Thyroid gland (tissue), 4 donors: ENCODE data around the gene NALCN. TPM values are rescaled to one million over a fixed set of nuclear protein-coding genes. Genes with fewer than 3 reads are reported as not detected.

ENCODE experiments used
- DNase-seq, 2 donors: peaks; one replicate each; pipeline ENCODE4 v3.0.0-alpha.2; 2019
- H3K27ac ChIP-seq, 3 donors: fragments of 200-600 bp; sonication (generic); 1 replicate in 2 of 3; 2 replicates in 1 of 3; pipeline ENCODE4 v1.5.1; 2016 to 2019; ENCODE audit warnings: mild to moderate bottlenecking in 1 of 3, moderate library complexity in 1 of 3
- H3K27me3 ChIP-seq: fragments of 200-600 bp; sonication (generic); one replicate; pipeline ENCODE4 v1.5.1; 2019
- H3K36me3 ChIP-seq, 2 donors: fragments of 200-600 bp; sonication (generic); one replicate each; pipeline ENCODE4 v1.5.1; 2016 to 2019
- H3K4me1 ChIP-seq, 2 donors: fragments of 200-600 bp; sonication (generic); one replicate each; pipeline ENCODE4 v1.5.1; 2017 to 2019
- H3K4me3 ChIP-seq, 3 donors: fragments of 200-600 bp; sonication (generic); replicated peaks in 1 of 3; 1 replicate in 2 of 3; 2 replicates in 1 of 3; pipeline ENCODE4 v1.5.1; 2016; ENCODE audit warnings: mild to moderate bottlenecking in 1 of 3
- H3K9me3 ChIP-seq: fragments of 200-600 bp; sonication (generic); one replicate; pipeline ENCODE4 v1.5.1; 2017
- POLR2A ChIP-seq, 2 donors: fragments of 450-650 bp; IDR thresholded peaks; one replicate each; pipeline ENCODE4 v1.6.1; 2017; ENCODE audit warnings: antibody characterized with exemption in 2 of 2, mild to moderate bottlenecking in 2 of 2, moderate library complexity in 1 of 2
- WGBS, 2 donors: methylation state at CpG; one replicate each; pipeline ENCODE4 v1.1.5; 2017; 5-methylcytosine and 5-hydroxymethylcytosine counted together
- intact Hi-C: fragments of 100-400 bp; cut with DNase I; formaldehyde crosslinking; loops from one replicate; pipeline ENCODE4 v1.15.1; 2023
- total RNA-seq, 4 donors: library from RNA; depleted of rRNA; stranded (reverse); fragments of >200 nt; gene quantifications; one replicate each; pipeline ENCODE4 v1.2.3, GENCODE V29; 2016
- TF ChIP-seq, protein P1 (sequence below), 6 experiments: fragments of 200-600 bp in 3 of 6; fragments of 450-650 bp in 3 of 6; sonication (generic) in 3 of 6; IDR thresholded peaks; one replicate each; pipeline ENCODE4 v1.5.1; 2016 to 2019; ENCODE audit warnings: antibody characterized with exemption in 6 of 6, mild to moderate bottlenecking in 2 of 6, inconsistent platforms in 1 of 6, moderate library complexity in 1 of 6

Gene NALCN
- total RNA-seq, 4 donors from 2014 or later, result 2.3 to 6.4 (median 4.4) TPM

DNA sequence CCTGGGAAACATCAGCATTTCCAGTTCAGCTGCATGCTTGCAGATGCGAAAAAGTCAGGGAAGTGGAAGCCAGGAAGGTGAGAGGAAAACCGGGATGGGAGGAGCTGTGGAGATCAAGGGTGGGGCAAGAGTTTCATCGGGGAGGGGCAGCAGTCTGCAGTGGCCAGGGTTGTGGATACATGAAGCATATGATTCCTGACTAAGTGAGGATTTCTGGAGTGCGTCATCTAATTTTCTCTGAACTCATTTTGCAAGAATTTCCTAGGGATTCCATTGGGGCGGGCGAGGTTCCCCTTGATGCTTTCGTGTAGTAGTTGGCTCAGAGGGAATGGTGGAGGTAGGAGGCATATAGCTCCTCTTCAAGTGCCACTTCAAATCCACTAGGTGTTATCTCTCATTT, 397.6 kb downstream of the NALCN start:
- no peak for DNase-seq
- Histone ChIP-seq H3K27ac (no peak overlapping the region), H3K4me3 (no peak overlapping the region), H3K27me3 (no peaks in the 10 kb centered on the region), H3K9me3 (no peaks in the 10 kb centered on the region), H3K36me3 (no peaks in the 10 kb centered on the region), H3K4me1 (no peaks in the 10 kb centered on the region)
- WGBS, 2 donors, result 57 to 64% methylated on average over 7 of the region's 7 CpGs
- intact Hi-C loops, result no loop called here
- TF ChIP-seq, protein P1, sequence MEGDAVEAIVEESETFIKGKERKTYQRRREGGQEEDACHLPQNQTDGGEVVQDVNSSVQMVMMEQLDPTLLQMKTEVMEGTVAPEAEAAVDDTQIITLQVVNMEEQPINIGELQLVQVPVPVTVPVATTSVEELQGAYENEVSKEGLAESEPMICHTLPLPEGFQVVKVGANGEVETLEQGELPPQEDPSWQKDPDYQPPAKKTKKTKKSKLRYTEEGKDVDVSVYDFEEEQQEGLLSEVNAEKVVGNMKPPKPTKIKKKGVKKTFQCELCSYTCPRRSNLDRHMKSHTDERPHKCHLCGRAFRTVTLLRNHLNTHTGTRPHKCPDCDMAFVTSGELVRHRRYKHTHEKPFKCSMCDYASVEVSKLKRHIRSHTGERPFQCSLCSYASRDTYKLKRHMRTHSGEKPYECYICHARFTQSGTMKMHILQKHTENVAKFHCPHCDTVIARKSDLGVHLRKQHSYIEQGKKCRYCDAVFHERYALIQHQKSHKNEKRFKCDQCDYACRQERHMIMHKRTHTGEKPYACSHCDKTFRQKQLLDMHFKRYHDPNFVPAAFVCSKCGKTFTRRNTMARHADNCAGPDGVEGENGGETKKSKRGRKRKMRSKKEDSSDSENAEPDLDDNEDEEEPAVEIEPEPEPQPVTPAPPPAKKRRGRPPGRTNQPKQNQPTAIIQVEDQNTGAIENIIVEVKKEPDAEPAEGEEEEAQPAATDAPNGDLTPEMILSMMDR (IDR thresholded peaks at IDR 0.05), result no peak
- no peak for TF ChIP-seq POLR2A (IDR thresholded peaks at IDR 0.05)

DNA sequence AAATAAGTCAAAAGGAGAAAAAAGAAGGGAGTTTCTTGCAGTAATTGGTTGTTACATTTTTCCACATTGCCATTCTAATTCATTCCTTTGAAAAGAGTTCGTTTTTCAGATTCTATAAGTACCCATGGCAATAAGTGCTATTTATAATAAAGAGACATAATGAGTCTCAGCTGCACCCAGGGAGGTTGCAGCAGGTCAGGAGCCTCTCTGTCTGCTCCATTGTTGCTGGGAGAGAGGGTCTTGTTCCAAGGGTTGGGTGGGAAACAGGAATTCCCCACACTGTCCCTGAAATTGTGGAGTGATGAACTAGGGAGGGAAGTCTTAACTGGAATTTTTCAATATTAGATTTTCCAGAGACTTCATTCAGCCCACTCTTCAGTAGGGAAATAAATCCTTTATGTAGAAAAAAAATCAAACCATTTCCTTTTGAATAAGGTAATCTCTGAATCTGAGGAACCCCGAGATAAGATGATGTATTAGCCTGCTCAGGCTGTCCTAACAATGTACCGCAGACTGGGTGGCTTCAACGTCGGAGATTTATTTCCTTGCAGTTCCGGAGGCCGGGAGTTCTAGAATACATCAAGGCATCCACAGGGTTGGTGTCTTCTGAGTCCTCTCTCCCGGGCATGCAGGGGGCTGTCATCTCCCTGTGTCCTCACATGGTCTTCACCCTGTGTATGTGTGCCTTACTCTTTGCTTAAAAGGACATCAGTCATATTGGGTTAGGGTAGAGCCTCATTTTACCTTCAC, 399.0 kb downstream of the NALCN start:
- Histone ChIP-seq H3K36me3 (no peaks in the 10 kb centered on the region), H3K4me3 (no peak overlapping the region), H3K4me1 (no peaks in the 10 kb centered on the region), H3K27me3 (no peaks in the 10 kb centered on the region), H3K9me3 (no peaks in the 10 kb centered on the region), H3K27ac (no peak overlapping the region)
- no peak for TF ChIP-seq POLR2A (IDR thresholded peaks at IDR 0.05)
- TF ChIP-seq, protein P1 (IDR thresholded peaks at IDR 0.05), result no peak
- no peak for DNase-seq
- 67 to 80% methylated on average over 8 of the region's 8 CpGs for WGBS, 2 donors
- intact Hi-C loops, result no loop called here

DNA sequence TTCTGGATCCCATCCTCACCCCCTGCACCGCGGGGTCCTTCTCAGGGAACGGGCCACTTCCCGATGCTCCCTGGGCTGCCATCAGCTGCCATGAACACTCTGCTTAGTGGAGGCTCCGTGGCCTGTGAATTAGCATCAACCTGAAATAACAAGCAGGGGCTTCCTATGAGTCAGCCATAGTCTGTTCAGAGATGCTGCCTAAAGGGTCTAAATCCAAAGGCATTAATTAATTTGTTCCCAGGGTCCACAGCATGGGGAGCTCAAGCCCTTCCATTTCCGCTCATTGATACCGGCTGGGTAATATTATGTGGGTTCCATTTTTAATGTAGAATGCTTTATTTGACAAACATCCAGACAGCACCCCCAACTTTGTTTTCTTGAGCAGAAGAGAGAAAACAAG, 399.8 kb downstream of the NALCN start:
- Histone ChIP-seq H3K4me1 (no peaks in the 10 kb centered on the region), H3K4me3 (no peak overlapping the region), H3K36me3 (no peaks in the 10 kb centered on the region), H3K9me3 (no peaks in the 10 kb centered on the region), H3K27me3 (no peaks in the 10 kb centered on the region), H3K27ac (no peak overlapping the region)
- no peak for DNase-seq
- intact Hi-C loops, result no loop called here
- TF ChIP-seq, protein P1 (IDR thresholded peaks at IDR 0.05), result no peak
- TF ChIP-seq POLR2A (IDR thresholded peaks at IDR 0.05), result no peak
- 91 to 96% methylated on average over 5 to 7 of the region's 7 CpGs for WGBS, 2 donors

DNA sequence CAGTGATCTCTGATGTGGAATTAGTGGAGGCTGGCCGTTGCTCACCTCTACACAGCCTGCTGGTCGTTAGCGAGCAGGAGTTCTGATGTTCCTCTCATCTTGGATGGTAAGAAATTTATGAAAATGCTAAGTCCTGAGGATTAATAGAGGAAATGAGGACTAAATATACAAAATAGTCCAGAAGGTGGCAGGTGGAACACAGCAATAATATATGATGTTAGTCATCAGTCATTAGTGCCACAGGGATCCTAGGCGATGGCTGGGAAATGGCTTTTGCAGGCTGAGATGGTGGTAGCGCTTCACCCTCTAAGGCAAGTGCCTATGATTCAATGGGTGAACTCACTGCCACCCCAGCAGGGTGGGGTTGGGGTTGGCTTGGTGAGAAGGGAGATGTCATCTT, 403.1 kb downstream of the NALCN start:
- DNase-seq, result no peak
- Histone ChIP-seq H3K27me3 (no peaks in the 10 kb centered on the region), H3K36me3 (no peaks in the 10 kb centered on the region), H3K27ac (no peak overlapping the region), H3K9me3 (no peaks in the 10 kb centered on the region), H3K4me1 (no peaks in the 10 kb centered on the region), H3K4me3 (no peak overlapping the region)
- intact Hi-C loops, result no loop called here
- 76 to 89% methylated on average over 5 of the region's 5 CpGs for WGBS, 2 donors
- TF ChIP-seq POLR2A (IDR thresholded peaks at IDR 0.05), result no peak
- TF ChIP-seq, protein P1 (IDR thresholded peaks at IDR 0.05), result no peak

DNA sequence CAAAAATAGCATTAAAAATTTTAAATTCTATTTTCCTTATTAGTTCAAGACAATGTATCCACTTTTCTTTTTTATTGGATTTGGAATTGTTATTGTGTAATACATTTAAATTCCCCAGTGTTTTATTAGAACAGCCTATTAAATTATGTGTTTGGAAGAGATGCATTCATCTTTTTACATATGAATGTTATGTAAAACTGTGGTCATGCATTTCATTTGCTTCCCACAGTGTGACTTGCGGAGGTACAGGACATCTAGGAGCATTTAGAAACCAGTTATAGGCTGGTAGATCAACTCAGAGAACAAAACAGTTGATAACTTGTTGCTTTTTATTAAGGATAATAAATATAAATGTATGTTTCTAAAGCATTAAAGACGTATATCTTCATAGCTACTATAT, 406.2 kb downstream of the NALCN start:
- Histone ChIP-seq H3K4me1 (no peaks in the 10 kb centered on the region), H3K4me3 (no peak overlapping the region), H3K27me3 (no peaks in the 10 kb centered on the region), H3K27ac (no peak overlapping the region), H3K36me3 (no peaks in the 10 kb centered on the region), H3K9me3 (no peaks in the 10 kb centered on the region)
- DNase-seq, result no peak
- 90 to 92% methylated on average over 2 of the region's 2 CpGs for WGBS, 2 donors
- no peak for TF ChIP-seq POLR2A (IDR thresholded peaks at IDR 0.05)
- TF ChIP-seq, protein P1 (IDR thresholded peaks at IDR 0.05), result no peak
- intact Hi-C loops, result no loop called here
